CD4-positive, alpha-beta T cell treated with Interferon alpha-2 for 1 hour (primary cell): Measurements from ENCODE around the gene HOXC4.
"Not testable (repeated sequence)": the region's sequence is repeated elsewhere in the genome, so short reads cannot be mapped to it uniquely, and the experiment has no call there.

ENCODE experiments used
- DNase-seq, 2 donors: peaks; one replicate each; pipeline ENCODE4 v3.0.0-alpha.2; 2020 to 2022

Gene HOXC4

DNA sequence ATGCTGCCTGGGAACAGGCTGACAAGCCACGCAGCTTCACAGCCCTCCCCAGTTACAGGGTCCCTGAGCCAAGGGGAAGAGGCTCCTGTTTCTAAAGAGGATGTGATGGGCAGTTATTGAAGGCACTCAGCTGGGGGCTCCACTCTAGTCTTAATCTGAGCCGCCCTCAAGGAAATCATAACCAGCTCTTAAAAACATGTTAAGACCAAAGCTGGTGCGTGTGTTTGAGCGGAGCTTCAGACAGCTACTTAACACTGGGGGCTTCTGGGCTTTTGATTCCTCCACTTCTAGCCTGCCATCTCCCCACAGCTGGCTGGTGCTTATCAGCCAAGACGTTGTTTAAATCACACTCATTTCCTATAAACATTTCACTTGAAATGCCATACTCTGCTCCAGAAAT lies 42.3 kb downstream of the HOXC4 start:
- not testable (repeated sequence) for DNase-seq

GRCh38 chr12:54098644-54099043 lies 45.0 kb downstream of the HOXC4 start:
- DNase-seq: not testable (repeated sequence)

DNA sequence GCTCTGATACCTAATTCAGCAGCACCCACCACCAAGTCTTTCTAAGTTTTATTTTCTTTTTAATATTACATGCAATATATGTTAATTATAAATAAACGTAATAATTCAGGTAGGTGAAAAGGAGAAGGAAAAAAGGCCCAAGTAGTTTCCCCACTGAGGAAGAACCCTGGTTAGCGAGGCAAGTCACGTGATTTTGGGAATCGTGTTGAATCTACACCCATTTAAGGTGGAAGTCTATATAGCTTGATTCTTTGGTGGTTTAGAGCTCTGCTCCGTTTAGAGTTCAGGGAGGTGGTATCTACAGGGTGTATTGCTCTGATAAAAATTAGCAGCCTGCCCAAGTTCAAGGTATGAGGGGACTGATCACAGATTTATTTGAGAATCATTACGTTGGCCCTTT lies 47.0 kb downstream of the HOXC4 start:
- DNase-seq: not testable (repeated sequence)

- DNase-seq: not testable (repeated sequence)
Measured at GRCh38 chr12:54102223-54102622, 48.6 kb downstream of the HOXC4 start.

DNA sequence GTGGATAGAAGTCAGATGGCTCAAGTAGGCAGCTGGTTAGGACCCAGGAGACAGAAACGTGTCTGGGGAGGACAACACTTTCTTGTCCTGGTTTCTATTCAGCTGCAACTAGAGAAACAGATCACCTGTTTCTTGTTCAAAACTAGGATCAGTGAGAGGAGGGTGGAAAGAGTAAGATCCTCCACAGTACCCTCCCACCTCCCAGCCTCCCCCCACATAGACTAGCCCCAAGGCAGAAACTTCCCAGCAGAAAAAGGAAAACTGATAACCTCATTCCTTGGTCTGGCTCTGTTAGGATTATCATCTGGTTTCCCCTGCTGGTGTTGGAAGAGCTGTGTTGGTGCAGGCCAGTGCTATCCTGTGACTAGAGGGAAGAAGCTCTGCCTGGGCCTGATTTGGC lies 50.2 kb downstream of the HOXC4 start:
- DNase-seq: not testable (repeated sequence)
